OCI-LY7 (cell line): Measurements from ENCODE around the gene MAP10. TPM values are rescaled to one million over a fixed set of nuclear protein-coding genes. Genes with fewer than 3 reads are reported as not detected.

Experiments used
- BruUV-seq: library from RNA; stranded (reverse); fragments of 400-500 nt; replicated peaks from 2 replicates; lab custom pipeline; 2021; lab: Mats Ljungman, UMichigan
- CTCF ChIA-PET: fragments of 300-600 bp; sonication (Branson Sonifier 250); formaldehyde crosslinking; loops from one replicate; lab custom pipeline; 2022; ENCODE audit warnings: antibody characterized with exemption; ENCODE audit not compliant: unreplicated experiment; lab: Charles Lee
- POLR2A ChIA-PET: fragments of 300-600 bp; sonication (Branson Sonifier 250); formaldehyde crosslinking; loops from one replicate; lab custom pipeline; 2022; ENCODE audit warnings: antibody characterized with exemption; lab: Charles Lee
- DNase-seq: peaks from one replicate; pipeline ENCODE4 v3.0.0-alpha.2; 2015; ENCODE audit warnings: low spot score
- H2AFZ ChIP-seq: fragments of 200-600 bp; sonication (generic), shearing (Covaris generic); 2 replicates; pipeline ENCODE4 v1.6.1; 2014; ENCODE audit warnings: mild to moderate bottlenecking, antibody characterized with exemption, low read length, moderate library complexity
- H3K27ac ChIP-seq: fragments of 200-600 bp; sonication (generic); 2 replicates; pipeline ENCODE4 v1.5.1; 2014; ENCODE audit warnings: mixed run types, low read depth, mild to moderate bottlenecking, moderate library complexity, low read length, inconsistent platforms; ENCODE audit not compliant: poor library complexity, severe bottlenecking
- H3K36me3 ChIP-seq: fragments of 200-600 bp; sonication (generic); 2 replicates; pipeline ENCODE4 v1.6.1; 2014; ENCODE audit warnings: mild to moderate bottlenecking, antibody characterized with exemption, low read length, moderate library complexity, mixed read lengths; ENCODE audit not compliant: insufficient read depth
- H3K4me1 ChIP-seq: fragments of 200-600 bp; sonication (generic); 2 replicates; pipeline ENCODE4 v1.5.1; 2014; ENCODE audit warnings: mild to moderate bottlenecking, low read length; ENCODE audit not compliant: insufficient read depth, poor library complexity, severe bottlenecking
- H3K4me2 ChIP-seq: fragments of 200-600 bp; sonication (generic); 2 replicates; pipeline ENCODE4 v1.6.1; 2014; ENCODE audit warnings: mild to moderate bottlenecking, low read length
- H3K4me3 ChIP-seq: fragments of 200-600 bp; sonication (generic); 2 replicates; pipeline ENCODE4 v1.5.1; 2014; ENCODE audit warnings: mild to moderate bottlenecking, low read depth, low read length; ENCODE audit not compliant: poor library complexity, severe bottlenecking
- H3K79me2 ChIP-seq: fragments of 200-600 bp; sonication (generic); 2 replicates; pipeline ENCODE4 v1.6.1; 2016; ENCODE audit warnings: low read depth, mild to moderate bottlenecking, low read length, moderate library complexity, mixed read lengths; ENCODE audit not compliant: insufficient read depth
- H3K9me2 ChIP-seq: fragments of 200-600 bp; sonication (generic); 2 replicates; pipeline ENCODE4 v1.6.1; 2016; ENCODE audit warnings: mild to moderate bottlenecking, low read length, mixed read lengths; ENCODE audit not compliant: insufficient read depth
- H3K9me3 ChIP-seq: fragments of 200-600 bp; sonication (generic); 2 replicates; pipeline ENCODE4 v1.6.1; 2014; ENCODE audit warnings: mild to moderate bottlenecking, mixed run types, low read length, mixed read lengths
- H4K20me1 ChIP-seq: fragments of 200-600 bp; sonication (generic); 2 replicates; pipeline ENCODE4 v1.6.1; 2014; ENCODE audit warnings: mild to moderate bottlenecking, antibody characterized with exemption, low read length, moderate library complexity, mixed read lengths; ENCODE audit not compliant: insufficient read depth
- EZH2phosphoT487 ChIP-seq: fragments of 200-600 bp; sonication (generic); IDR thresholded peaks from 2 replicates; pipeline ENCODE4 v1.6.1; 2018; ENCODE audit warnings: low read depth, borderline replicate concordance, mild to moderate bottlenecking, mixed run types, antibody characterized with exemption, low read length, moderate library complexity, mixed read lengths
- intact Hi-C: fragments of 100-400 bp; cut with micrococcal nuclease; formaldehyde crosslinking; loops from one replicate; pipeline ENCODE4 v1.10.0; 2022; ENCODE audit not compliant: unreplicated experiment
- total RNA-seq, 2 experiments: library from RNA; depleted of rRNA in 1 of 2; stranded (reverse); fragments of >200 nt in 1 of 2; shearing (Covaris generic) in 1 of 2; gene quantifications; 2 replicates each; pipeline ENCODE4 v1.2.3, GENCODE V29; 2014 to 2022
- TF ChIP-seq, protein P1 (sequence below): fragments of 200-600 bp; sonication (generic); conservative IDR thresholded peaks from 2 replicates; pipeline ENCODE4 v1.5.1; 2014; ENCODE audit warnings: mild to moderate bottlenecking, antibody characterized with exemption, low read length, moderate library complexity, mixed read lengths

MAP10 gene
- total RNA-seq, 2 experiments from 2014 or later, result 1.6 to 4.9 TPM

DNA sequence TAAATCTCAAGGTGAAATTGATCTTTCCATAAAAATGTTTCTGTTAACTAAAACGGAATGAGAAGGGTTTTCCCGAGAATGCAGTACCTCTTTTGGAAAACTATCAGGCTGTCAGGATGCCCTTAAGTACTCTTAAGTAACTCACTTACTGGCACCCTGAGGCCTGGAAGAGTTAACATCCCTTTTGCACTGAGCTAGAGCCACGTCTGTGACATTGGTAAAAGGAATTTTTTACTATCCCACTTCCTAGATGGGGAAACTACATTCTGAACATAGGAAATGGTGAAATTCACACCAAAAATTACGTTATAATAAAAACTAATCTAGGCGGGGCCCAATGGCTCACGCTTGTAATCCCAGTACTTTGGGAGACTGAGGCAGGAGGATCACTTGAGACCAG, 39.7 kb upstream of the MAP10 start:
- H3K9me2 ChIP-seq, result no peaks in the 10 kb centered on the region
- no TSS peak for BruUV-seq
- H3K4me3 ChIP-seq, result no peak overlapping the region
- DNase-seq, result no peak
- H3K79me2 ChIP-seq, result no peaks in the 10 kb centered on the region
- intact Hi-C loops, result no loop called here
- H3K36me3 ChIP-seq, result no peaks in the 10 kb centered on the region
- ChIA-PET POLR2A (no interaction called here), CTCF (no interaction called here)
- no peak overlapping the region for H2AFZ ChIP-seq
- no peaks in the 10 kb centered on the region for H4K20me1 ChIP-seq
- H3K9me3 ChIP-seq, result no peaks in the 10 kb centered on the region
- TF ChIP-seq EZH2phosphoT487, result no peak
- TF ChIP-seq, protein P1, sequence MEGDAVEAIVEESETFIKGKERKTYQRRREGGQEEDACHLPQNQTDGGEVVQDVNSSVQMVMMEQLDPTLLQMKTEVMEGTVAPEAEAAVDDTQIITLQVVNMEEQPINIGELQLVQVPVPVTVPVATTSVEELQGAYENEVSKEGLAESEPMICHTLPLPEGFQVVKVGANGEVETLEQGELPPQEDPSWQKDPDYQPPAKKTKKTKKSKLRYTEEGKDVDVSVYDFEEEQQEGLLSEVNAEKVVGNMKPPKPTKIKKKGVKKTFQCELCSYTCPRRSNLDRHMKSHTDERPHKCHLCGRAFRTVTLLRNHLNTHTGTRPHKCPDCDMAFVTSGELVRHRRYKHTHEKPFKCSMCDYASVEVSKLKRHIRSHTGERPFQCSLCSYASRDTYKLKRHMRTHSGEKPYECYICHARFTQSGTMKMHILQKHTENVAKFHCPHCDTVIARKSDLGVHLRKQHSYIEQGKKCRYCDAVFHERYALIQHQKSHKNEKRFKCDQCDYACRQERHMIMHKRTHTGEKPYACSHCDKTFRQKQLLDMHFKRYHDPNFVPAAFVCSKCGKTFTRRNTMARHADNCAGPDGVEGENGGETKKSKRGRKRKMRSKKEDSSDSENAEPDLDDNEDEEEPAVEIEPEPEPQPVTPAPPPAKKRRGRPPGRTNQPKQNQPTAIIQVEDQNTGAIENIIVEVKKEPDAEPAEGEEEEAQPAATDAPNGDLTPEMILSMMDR, result no peak
- no peak overlapping the region for H3K27ac ChIP-seq
- H3K4me2 ChIP-seq, result no peak overlapping the region
- H3K4me1 ChIP-seq, result no peaks in the 10 kb centered on the region

DNA sequence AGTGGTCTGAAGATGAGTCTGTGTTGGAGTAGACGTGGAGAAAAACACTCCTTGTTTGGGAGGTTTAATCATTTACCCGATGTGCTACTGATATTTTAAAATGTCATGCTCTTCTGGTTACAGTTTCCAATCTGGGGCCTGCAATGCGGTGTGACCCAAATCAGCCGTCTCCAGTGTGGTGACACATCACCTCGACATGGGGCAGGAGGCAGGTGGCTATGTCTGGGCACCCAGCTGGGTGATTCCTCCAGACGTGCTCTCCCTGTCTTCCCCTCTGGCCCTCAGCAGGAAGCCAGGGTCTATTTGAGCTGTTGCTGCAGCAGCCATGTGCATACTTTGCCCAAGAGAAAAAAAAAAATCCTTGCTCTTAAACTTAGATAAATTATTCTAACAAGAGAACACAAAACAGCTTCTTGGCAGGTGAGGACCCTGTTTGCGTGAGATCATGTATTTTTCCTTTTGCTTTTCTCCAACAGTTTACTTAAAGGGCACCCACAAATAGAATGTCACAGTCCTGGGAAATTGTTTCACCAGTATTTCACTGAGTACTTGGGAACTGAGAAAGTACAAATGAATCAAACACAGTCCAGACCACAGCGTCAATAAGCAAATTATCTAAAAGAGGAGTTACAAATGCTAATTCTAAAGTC, 38.9 kb upstream of the MAP10 start:
- Histone ChIP-seq H3K4me3 (no peak overlapping the region), H3K79me2 (no peaks in the 10 kb centered on the region), H2AFZ (no peak overlapping the region), H3K27ac (no peak overlapping the region), H3K9me3 (no peaks in the 10 kb centered on the region), H4K20me1 (no peaks in the 10 kb centered on the region), H3K36me3 (no peaks in the 10 kb centered on the region), H3K9me2 (no peaks in the 10 kb centered on the region), H3K4me1 (no peaks in the 10 kb centered on the region), H3K4me2 (no peak overlapping the region)
- no peak for DNase-seq
- POLR2A ChIA-PET, result interaction anchor here (1.1 kb wide), 1 partner anchor 16 kb away, joined by 3 read pairs; no protein-coding TSS in a partner anchor
- no TSS peak for BruUV-seq
- CTCF ChIA-PET, result no interaction called here
- TF ChIP-seq, protein P1, result no peak
- TF ChIP-seq EZH2phosphoT487, result no peak
- intact Hi-C loops, result no loop called here

DNA sequence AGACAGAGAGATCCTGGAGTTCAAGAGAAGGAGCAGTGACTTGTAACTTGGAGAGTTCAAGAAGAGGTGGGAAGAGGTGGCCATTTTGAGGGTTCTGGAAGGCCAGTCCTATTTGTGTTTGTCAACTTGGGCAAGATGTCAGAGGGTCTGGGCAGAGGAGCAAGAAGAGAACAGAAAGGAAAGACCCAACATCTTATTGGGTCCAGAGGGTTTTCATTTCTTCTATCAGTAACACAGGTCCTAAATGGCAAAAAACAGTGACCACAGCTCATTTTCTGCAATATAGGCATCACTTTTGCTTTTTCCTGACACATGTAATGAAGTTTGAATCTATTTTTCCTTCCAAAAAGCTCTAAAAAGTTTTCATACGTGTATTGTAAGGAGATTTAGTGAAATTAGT, 38.3 kb upstream of the MAP10 start:
- Histone ChIP-seq H3K4me3 (no peak overlapping the region), H3K4me1 (no peaks in the 10 kb centered on the region), H3K9me2 (no peaks in the 10 kb centered on the region), H3K79me2 (no peaks in the 10 kb centered on the region), H3K27ac (no peak overlapping the region), H3K4me2 (no peak overlapping the region), H4K20me1 (no peaks in the 10 kb centered on the region), H3K36me3 (no peaks in the 10 kb centered on the region), H2AFZ (no peak overlapping the region), H3K9me3 (no peaks in the 10 kb centered on the region)
- intact Hi-C loops, result no loop called here
- ChIA-PET CTCF (no interaction called here), POLR2A (interaction anchor here (1.1 kb wide), 1 partner anchor 17 kb away, joined by 3 read pairs; no protein-coding TSS in a partner anchor)
- TF ChIP-seq, protein P1, result no peak
- DNase-seq, result no peak
- no TSS peak for BruUV-seq
